ENCODE measurements around the gene SPAG6. TPM values are rescaled to one million over a fixed set of nuclear protein-coding genes. Genes with fewer than 3 reads are reported as not detected.

SPAG6 gene
- total and polyA plus RNA-seq, 2 experiments from 2014 or later = 0.21 TPM; not detected in 1

DNA sequence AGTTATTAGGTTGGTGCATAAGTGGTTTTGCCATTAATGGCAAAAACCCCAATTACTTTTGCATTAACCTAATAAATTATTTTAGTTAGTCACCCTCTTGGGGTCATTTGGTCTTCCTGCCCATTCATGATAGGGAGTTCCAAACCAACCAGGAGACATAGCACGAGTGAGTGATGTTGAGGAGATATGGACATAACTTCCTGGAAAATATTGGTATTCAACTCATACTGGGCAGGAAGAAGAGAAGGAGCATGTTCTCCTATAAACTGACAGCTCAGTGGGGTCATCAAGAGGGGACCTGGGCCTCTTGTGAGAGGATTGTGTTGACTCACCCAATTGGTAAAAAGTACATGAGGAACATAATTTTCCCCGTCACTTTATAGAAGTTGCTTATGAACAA, 23.7 kb downstream of the SPAG6 start:
- no peak for ATAC-seq
- H3K9me2 ChIP-seq (ENCODE audit: insufficient read depth) = no peaks in the 10 kb centered on the region
- Mint-ChIP-seq H3K4me3 (no peak overlapping the region), H3K9me3 (no peaks in the 10 kb centered on the region), H3K4me1 (no peaks in the 10 kb centered on the region), H3K27ac (no peak overlapping the region), H3K27me3 (ENCODE audit: insufficient read depth, low read depth, poor library complexity) (no peaks in the 10 kb centered on the region), H3K36me3 (ENCODE audit: low read depth) (no peaks in the 10 kb centered on the region)
- no peak overlapping the region for H3K27ac ChIP-seq (ENCODE audit: low read depth)
- no peak overlapping the region for H3K4me2 ChIP-seq
- no peaks in the 10 kb centered on the region for H4K20me1 ChIP-seq (replicated peaks; ENCODE audit: insufficient read depth)
- no peaks in the 10 kb centered on the region for H3K4me1 ChIP-seq (ENCODE audit: insufficient read depth)
- H2AFZ ChIP-seq = no peak overlapping the region
- no peak for DNase-seq (ENCODE audit: low spot score)
- H3K36me3 ChIP-seq (ENCODE audit: insufficient read depth) = no peaks in the 10 kb centered on the region
- no peaks in the 10 kb centered on the region for H3K79me2 ChIP-seq (replicated peaks; ENCODE audit: insufficient read depth)
- no peaks in the 10 kb centered on the region for H3K27me3 ChIP-seq (ENCODE audit: insufficient read depth)
- no peak overlapping the region for H3K4me3 ChIP-seq
- TF ChIP-seq STAT1 (IDR thresholded peaks at IDR 0.05; ENCODE audit: unreplicated experiment) (no peak), JUNB (IDR thresholded peaks at IDR 0.05; ENCODE audit: unreplicated experiment) (no peak), POLR2AphosphoS5 (IDR thresholded peaks at IDR 0.05; ENCODE audit: low read depth) (no peak), CREB1 (CRISPR knock-in tag; IDR thresholded peaks at IDR 0.05; ENCODE audit: low read depth) (no peak), EZH2phosphoT487 (IDR thresholded peaks at IDR 0.05; ENCODE audit: unreplicated experiment) (no peak), ZNF114 (CRISPR knock-in tag; IDR thresholded peaks at IDR 0.05) (no peak)
- TF ChIP-seq, protein P1, sequence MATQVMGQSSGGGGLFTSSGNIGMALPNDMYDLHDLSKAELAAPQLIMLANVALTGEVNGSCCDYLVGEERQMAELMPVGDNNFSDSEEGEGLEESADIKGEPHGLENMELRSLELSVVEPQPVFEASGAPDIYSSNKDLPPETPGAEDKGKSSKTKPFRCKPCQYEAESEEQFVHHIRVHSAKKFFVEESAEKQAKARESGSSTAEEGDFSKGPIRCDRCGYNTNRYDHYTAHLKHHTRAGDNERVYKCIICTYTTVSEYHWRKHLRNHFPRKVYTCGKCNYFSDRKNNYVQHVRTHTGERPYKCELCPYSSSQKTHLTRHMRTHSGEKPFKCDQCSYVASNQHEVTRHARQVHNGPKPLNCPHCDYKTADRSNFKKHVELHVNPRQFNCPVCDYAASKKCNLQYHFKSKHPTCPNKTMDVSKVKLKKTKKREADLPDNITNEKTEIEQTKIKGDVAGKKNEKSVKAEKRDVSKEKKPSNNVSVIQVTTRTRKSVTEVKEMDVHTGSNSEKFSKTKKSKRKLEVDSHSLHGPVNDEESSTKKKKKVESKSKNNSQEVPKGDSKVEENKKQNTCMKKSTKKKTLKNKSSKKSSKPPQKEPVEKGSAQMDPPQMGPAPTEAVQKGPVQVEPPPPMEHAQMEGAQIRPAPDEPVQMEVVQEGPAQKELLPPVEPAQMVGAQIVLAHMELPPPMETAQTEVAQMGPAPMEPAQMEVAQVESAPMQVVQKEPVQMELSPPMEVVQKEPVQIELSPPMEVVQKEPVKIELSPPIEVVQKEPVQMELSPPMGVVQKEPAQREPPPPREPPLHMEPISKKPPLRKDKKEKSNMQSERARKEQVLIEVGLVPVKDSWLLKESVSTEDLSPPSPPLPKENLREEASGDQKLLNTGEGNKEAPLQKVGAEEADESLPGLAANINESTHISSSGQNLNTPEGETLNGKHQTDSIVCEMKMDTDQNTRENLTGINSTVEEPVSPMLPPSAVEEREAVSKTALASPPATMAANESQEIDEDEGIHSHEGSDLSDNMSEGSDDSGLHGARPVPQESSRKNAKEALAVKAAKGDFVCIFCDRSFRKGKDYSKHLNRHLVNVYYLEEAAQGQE (IDR thresholded peaks at IDR 0.05; ENCODE audit: unreplicated experiment) = no peak
- no peaks in the 10 kb centered on the region for H3F3A ChIP-seq (replicated peaks; ENCODE audit: low read depth)

DNA sequence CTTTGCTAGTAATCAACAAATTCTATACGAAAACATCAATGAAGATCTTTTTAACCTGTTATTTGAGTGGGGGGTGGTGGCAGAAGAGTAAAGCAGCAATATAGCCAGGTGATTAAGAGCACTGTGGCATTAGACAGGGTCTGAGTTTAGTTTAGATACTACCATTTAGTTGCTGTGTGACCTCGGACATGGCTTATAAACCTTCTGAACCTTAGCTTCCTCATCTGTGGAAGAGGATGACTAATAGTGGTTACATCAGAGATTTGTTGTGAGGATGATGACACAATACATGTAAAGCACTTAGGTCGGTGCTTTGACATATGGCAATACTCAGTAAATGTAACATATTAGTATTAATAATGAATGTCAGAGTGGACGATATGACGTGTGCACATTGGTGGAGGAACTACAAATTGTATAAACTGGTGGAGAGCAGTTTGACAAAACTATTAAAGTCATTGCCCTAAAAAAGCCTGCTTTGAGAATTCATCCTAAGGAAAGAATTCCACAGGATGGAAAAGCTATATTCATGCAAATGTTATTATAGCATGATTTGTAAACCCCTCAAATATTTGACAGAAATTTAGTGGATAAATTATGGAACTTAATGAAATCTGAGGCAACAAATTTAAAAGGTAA, 24.3 kb downstream of the SPAG6 start:
- no peaks in the 10 kb centered on the region for H3K36me3 Mint-ChIP-seq (ENCODE audit: low read depth)
- Histone ChIP-seq H3K27ac (ENCODE audit: low read depth) (no peak overlapping the region), H3K4me3 (no peak overlapping the region), H3K27me3 (ENCODE audit: insufficient read depth) (no peaks in the 10 kb centered on the region), H3K36me3 (ENCODE audit: insufficient read depth) (no peaks in the 10 kb centered on the region), H4K20me1 (replicated peaks; ENCODE audit: insufficient read depth) (no peaks in the 10 kb centered on the region), H3K79me2 (replicated peaks; ENCODE audit: insufficient read depth) (no peaks in the 10 kb centered on the region), H3K4me1 (ENCODE audit: insufficient read depth) (no peaks in the 10 kb centered on the region), H3K9me2 (ENCODE audit: insufficient read depth) (no peaks in the 10 kb centered on the region), H3F3A (replicated peaks; ENCODE audit: low read depth) (no peaks in the 10 kb centered on the region), H3K4me2 (no peak overlapping the region), H2AFZ (no peak overlapping the region)
- ATAC-seq (no peak), DNase-seq (ENCODE audit: low spot score) (no peak)
- H3K4me3 Mint-ChIP-seq = no peak overlapping the region
- H3K9me3 Mint-ChIP-seq = no peaks in the 10 kb centered on the region
- no peaks in the 10 kb centered on the region for H3K27me3 Mint-ChIP-seq (ENCODE audit: insufficient read depth, low read depth, poor library complexity)
- no peak overlapping the region for H3K27ac Mint-ChIP-seq
- no peaks in the 10 kb centered on the region for H3K4me1 Mint-ChIP-seq
- TF ChIP-seq EZH2 (IDR thresholded peaks at IDR 0.05; ENCODE audit: low read depth, unreplicated experiment) (no peak), ZNF114 (CRISPR knock-in tag; IDR thresholded peaks at IDR 0.05) (no peak), CREB1 (CRISPR knock-in tag; IDR thresholded peaks at IDR 0.05; ENCODE audit: low read depth) (no peak), NANOG (IDR thresholded peaks at IDR 0.05; ENCODE audit: borderline replicate concordance) (no peak), POLR2AphosphoS5 (IDR thresholded peaks at IDR 0.05; ENCODE audit: low read depth) (no peak)
- TF ChIP-seq, protein P2, sequence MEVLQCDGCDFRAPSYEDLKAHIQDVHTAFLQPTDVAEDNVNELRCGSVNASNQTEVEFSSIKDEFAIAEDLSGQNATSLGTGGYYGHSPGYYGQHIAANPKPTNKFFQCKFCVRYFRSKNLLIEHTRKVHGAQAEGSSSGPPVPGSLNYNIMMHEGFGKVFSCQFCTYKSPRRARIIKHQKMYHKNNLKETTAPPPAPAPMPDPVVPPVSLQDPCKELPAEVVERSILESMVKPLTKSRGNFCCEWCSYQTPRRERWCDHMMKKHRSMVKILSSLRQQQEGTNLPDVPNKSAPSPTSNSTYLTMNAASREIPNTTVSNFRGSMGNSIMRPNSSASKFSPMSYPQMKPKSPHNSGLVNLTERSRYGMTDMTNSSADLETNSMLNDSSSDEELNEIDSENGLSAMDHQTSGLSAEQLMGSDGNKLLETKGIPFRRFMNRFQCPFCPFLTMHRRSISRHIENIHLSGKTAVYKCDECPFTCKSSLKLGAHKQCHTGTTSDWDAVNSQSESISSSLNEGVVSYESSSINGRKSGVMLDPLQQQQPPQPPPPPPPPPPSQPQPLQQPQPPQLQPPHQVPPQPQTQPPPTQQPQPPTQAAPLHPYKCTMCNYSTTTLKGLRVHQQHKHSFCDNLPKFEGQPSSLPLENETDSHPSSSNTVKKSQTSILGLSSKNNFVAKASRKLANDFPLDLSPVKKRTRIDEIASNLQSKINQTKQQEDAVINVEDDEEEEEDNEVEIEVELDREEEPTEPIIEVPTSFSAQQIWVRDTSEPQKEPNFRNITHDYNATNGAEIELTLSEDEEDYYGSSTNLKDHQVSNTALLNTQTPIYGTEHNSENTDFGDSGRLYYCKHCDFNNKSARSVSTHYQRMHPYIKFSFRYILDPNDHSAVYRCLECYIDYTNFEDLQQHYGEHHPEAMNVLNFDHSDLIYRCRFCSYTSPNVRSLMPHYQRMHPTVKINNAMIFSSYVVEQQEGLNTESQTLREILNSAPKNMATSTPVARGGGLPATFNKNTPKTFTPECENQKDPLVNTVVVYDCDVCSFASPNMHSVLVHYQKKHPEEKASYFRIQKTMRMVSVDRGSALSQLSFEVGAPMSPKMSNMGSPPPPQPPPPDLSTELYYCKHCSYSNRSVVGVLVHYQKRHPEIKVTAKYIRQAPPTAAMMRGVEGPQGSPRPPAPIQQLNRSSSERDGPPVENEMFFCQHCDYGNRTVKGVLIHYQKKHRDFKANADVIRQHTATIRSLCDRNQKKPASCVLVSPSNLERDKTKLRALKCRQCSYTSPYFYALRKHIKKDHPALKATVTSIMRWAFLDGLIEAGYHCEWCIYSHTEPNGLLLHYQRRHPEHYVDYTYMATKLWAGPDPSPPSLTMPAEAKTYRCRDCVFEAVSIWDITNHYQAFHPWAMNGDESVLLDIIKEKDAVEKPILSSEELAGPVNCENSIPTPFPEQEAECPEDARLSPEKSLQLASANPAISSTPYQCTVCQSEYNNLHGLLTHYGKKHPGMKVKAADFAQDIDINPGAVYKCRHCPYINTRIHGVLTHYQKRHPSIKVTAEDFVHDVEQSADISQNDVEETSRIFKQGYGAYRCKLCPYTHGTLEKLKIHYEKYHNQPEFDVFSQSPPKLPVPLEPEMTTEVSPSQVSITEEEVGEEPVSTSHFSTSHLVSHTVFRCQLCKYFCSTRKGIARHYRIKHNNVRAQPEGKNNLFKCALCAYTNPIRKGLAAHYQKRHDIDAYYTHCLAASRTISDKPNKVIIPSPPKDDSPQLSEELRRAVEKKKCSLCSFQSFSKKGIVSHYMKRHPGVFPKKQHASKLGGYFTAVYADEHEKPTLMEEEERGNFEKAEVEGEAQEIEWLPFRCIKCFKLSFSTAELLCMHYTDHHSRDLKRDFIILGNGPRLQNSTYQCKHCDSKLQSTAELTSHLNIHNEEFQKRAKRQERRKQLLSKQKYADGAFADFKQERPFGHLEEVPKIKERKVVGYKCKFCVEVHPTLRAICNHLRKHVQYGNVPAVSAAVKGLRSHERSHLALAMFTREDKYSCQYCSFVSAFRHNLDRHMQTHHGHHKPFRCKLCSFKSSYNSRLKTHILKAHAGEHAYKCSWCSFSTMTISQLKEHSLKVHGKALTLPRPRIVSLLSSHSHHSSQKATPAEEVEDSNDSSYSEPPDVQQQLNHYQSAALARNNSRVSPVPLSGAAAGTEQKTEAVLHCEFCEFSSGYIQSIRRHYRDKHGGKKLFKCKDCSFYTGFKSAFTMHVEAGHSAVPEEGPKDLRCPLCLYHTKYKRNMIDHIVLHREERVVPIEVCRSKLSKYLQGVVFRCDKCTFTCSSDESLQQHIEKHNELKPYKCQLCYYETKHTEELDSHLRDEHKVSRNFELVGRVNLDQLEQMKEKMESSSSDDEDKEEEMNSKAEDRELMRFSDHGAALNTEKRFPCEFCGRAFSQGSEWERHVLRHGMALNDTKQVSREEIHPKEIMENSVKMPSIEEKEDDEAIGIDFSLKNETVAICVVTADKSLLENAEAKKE (CRISPR knock-in tag; IDR thresholded peaks at IDR 0.05) = no peak
- TF ChIP-seq, protein P3, sequence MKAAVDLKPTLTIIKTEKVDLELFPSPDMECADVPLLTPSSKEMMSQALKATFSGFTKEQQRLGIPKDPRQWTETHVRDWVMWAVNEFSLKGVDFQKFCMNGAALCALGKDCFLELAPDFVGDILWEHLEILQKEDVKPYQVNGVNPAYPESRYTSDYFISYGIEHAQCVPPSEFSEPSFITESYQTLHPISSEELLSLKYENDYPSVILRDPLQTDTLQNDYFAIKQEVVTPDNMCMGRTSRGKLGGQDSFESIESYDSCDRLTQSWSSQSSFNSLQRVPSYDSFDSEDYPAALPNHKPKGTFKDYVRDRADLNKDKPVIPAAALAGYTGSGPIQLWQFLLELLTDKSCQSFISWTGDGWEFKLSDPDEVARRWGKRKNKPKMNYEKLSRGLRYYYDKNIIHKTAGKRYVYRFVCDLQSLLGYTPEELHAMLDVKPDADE (IDR thresholded peaks at IDR 0.05) = no peak
